Middle frontal gyrus (tissue), 1 donor: ENCODE data around the gene TMBIM4.
A peak's percentile ranks its signal among the peaks of the same experiment; 100 is the strongest.
"Not testable (repeated sequence)": the region's sequence is repeated elsewhere in the genome, so short reads cannot be mapped to it uniquely, and the experiment has no call there.

Experiments used
- DNase-seq: peaks from one replicate; pipeline ENCODE4 v3.0.0-alpha.2; 2015; ENCODE audit warnings: low spot score; ENCODE audit errors: extremely low spot score

The TMBIM4 gene, protein sequence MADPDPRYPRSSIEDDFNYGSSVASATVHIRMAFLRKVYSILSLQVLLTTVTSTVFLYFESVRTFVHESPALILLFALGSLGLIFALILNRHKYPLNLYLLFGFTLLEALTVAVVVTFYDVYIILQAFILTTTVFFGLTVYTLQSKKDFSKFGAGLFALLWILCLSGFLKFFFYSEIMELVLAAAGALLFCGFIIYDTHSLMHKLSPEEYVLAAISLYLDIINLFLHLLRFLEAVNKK

DNA sequence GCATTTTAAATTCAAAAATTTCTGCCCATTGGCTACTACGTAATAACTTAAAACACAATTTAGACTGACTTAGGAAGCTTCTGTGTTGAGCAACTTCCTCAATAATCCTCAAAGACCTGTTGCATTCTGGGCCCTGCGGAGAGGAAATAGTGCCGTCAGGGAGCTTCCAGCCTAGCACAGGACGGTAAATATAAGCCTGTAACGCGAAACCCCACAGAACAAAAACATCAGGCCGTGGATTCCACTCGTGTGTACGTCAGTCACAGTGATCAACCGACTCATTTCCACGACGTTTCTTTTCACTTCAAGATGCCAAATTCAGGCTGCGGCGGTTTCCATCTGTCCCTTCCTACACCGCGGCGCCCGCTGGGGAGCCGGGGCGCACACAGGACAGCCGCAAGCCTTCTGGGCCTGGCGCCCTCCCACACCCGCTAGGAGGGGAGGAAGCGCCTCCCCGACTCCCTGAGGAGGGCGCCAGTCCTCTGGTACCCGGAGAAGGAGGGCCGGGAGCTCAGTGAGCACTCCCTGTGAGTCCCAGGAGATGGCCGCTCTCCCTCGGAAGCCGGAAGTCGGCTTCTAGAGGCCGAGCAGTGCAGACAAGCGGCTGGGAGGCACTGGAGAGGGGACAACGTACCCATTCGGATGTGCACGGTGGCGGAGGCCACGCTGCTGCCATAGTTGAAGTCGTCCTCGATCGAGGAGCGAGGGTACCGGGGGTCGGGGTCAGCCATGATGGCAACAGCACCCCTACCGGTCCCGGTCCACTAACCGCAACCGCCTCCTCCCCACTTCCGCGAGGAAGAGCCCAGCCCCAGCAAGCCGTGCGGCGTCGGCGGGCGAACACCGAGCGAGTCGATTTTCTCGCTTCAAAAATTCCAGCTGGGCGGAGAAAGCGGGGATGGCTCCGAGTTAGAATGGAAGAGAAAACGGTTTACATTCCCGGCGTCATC is at the start of gene TMBIM4:
Gene TMBIM4, minus strand, starts transcription at position 776 of the 950 bp plus-strand sequence. Its CDS starts 45 bp downstream, at position 731.
- DNase-seq: peak; percentile 63

DNA sequence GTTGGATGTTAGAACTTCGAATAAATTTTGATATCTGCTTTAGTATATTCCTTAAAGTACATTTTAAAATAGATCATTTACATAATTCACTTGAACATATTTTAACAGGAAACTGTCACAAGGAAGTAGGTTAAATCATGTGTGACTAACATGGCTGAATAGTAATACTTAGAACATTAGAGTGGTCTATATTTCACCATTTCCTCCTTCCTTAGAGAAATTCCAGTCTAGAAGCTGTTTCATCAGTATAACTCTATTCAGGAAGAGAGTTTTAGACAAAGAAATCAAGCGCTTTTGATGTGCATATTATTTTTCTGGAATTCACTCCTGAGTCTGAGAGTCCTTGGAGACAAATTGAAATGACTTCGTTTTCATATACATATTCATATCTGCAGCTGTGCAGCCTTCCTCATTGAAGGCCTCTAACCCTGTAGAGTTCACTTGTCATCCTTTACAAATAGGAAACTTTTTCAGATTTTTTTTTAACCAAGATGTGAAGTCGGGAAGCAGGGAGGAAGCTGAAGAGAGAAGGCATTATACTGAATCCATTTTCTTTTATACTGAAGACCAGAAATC is 47.6 kb upstream of the TMBIM4 start:
- DNase-seq: no peak

DNA sequence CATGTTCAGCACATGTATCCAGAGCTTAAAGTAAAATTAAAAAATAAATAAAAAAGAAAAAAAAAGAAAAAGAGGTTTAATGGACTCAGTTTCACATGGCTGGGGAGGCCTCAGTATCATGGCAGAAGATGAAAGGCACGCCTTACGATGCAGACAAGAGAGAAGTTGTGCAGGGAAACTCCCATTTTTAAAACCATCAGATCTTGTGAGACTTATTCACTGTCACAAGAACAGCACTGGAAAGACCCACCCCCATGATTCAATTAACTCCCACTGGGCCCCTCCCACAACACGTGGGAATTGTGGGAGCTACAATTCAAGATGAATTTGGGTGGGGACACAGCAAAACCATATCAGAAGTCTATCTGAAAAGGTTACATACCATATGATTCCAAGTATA is 43.2 kb upstream of the TMBIM4 start:
- not testable (repeated sequence) for DNase-seq

GRCh38 chr12:66211573-66211972 is 41.8 kb upstream of the TMBIM4 start:
- DNase-seq: not testable (repeated sequence)

DNA sequence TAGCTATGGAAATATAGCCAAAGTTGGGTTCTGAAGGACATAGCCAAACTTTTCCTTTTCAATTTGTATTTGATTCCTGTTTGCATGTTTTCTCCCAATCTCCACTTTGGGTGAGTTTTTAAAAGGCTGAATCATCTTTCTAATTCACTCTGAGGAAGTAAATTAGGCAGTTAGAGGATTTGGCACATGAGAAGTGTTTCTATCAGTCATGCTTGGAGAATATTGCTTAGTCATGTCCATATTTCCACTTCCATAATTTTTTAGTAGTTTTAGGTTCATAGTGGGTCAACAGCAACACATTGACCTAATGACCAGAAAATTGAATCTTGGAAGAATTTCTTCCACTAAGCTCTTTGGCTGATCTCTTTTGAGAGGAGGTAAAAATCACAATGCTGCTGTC is 41.0 kb upstream of the TMBIM4 start:
- DNase-seq: no peak

DNA sequence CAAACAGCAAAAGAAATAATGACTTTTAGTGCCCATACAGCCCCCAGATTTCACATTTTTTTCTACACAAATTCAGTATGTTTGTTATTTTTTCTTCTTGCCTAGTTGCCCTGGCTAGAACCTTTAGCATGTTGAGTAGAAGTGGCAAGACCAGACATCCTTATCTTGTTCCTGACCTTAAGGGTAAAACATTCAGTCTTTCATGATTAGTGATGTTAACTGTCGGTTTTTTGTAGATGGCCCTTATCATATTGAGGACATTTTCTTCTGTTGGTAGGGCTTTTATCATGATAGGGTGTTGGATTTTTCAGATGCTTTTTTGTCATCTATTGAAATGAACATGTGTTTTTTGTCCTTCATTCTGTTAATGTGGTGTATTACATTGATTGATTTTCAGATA is 36.3 kb upstream of the TMBIM4 start:
- no peak for DNase-seq

DNA sequence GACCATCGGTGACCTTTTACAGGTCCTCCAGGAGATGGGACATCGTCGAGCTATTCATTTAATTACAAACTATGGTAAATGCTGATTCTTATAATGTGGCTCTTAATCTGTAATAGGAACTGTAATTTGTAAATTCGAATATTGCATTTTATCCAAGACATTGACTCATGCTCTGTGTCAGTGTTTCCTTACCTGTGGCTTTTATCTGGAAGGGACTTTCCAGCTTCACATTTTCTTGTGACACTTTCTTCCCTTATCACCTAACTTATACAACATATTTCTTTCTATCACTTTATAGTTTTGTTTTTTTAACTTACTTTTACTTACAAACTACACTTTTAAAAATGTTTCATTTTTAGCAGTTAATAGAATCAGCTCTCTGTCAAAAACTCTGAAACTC is 34.0 kb upstream of the TMBIM4 start:
- no peak for DNase-seq

- DNase-seq: no peak
Measured at GRCh38 chr12:66199831-66200509, 30.2 kb upstream of the TMBIM4 start.

- DNase-seq: no peak
Measured at GRCh38 chr12:66199141-66199540, 29.3 kb upstream of the TMBIM4 start.

DNA sequence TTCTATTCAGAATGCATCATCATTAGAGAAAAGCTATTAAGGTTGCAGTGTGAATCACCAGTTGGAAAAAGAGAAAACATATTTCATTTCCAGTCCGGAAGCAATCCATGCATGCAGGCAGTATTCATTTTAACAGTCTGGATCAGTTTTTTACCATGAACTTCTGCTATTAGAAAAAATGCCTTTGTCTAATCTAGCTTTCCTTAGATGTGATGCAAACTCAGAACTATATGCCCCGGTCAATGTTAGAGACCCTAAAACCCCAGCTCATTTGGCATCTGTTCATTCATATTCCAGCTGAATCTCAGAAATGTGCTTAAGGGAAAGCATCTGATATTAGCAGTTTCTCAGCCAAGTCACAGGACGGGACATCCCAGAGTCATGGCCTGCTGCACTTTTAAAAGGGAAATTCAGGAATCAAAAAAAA is 27.7 kb upstream of the TMBIM4 start:
- no peak for DNase-seq

GRCh38 chr12:66196806-66197205 is 27.0 kb upstream of the TMBIM4 start:
- no peak for DNase-seq

GRCh38 chr12:66195242-66195641 is 25.4 kb upstream of the TMBIM4 start:
- DNase-seq: no peak

GRCh38 chr12:66194122-66194521 is 24.3 kb upstream of the TMBIM4 start:
- DNase-seq: no peak

- no peak for DNase-seq
Measured at GRCh38 chr12:66191547-66192126, 21.8 kb upstream of the TMBIM4 start.

- DNase-seq: no peak
Measured at GRCh38 chr12:66190519-66191370, 20.9 kb upstream of the TMBIM4 start.

DNA sequence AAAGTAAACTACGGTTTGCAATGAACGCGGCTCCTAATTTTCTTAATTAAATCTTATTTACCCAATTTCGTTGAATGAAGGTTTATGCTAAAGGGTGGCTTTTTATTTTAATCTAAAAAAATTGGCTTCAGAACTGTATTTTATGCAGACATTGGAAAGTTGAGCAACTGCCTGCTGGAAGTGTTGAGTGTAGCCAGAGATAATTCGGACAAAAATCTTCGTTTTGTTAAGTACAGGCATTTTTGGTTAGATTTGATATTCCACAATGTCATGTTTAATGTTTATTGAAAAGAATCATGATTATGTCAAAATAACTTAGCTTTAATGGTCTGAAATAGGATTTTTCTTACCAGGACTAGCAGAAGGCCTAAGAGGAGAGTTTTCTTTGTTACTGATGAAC is 20.1 kb upstream of the TMBIM4 start:
- DNase-seq: no peak

GRCh38 chr12:66189486-66189843 is 19.7 kb upstream of the TMBIM4 start:
- DNase-seq: no peak

- DNase-seq: no peak
Measured at GRCh38 chr12:66188584-66189485, 19.0 kb upstream of the TMBIM4 start, which contains the start of gene IRAK3. IRAK3 (plus strand) TSS chr12:66189214; CDS start chr12:66189300, 86 bp downstream.

DNA sequence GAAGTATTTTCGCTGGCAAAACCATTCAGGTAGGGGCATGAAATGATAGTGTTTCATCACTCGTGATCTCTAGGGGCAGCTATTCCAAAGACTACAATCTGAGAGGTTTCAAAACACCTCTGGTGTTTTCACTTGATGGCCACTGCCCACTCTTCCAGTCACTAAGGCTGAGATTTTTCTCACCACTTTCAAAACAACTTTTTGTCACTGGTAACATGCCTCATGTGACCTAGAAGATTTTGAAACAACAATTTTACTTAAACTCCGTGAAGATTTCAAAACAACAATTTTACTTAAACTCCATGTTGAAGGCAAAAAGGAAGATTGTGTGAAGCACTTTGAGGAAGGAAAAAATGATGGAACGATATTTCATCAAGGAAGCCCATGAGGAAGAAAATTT is 18.0 kb upstream of the TMBIM4 start:
- DNase-seq: no peak
